GM21390 (cell line): ENCODE measurements around the gene TMEM273.

Source experiments
- ATAC-seq: cut with Tn5 transposase; IDR thresholded peaks from one replicate; pipeline ENCODE4 v1.9.1; 2021; ENCODE audit not compliant: unreplicated experiment

Gene TMEM273

GRCh38 chr10:49119746-49120145 is 68.4 kb downstream of the TMEM273 start:
- ATAC-seq = no peak

DNA sequence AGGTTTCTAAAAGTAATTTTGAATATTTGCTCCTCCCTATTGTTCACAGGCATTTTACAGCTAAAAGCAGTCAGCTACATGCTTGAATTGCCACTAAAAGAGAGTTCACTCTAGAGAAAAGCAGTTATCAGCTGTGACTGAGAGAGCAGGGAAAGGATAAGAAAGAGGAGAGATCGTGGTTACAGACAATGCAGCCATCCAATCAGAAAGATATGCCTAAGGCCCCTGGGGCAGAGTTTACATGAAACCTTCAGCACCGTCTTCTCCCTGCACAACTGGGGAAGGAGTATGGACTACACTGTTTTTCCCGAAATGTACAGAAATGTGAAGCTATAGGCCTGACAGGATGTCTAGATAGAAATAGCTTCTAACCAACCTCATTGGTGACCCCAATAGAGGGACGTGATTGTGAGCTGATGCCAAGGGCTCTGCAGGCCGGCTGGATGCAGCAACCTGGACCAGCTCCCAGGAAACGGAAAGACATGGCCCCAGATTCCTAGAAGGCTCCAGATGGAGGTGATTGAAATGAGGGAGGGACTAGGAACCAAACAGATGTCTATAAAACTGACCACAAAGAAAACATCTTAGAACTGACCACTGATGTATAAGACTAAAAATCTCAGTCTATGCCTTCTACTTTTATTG is 69.6 kb downstream of the TMEM273 start:
- no peak for ATAC-seq

- ATAC-seq = no peak
Observed at GRCh38 chr10:49117376-49118070, 70.7 kb downstream of the TMEM273 start.

GRCh38 chr10:49116509-49117375 is 71.4 kb downstream of the TMEM273 start:
- no peak for ATAC-seq

GRCh38 chr10:49115796-49116508 is 72.2 kb downstream of the TMEM273 start:
- no peak for ATAC-seq

GRCh38 chr10:49115015-49115795 is 73.0 kb downstream of the TMEM273 start, which contains the start of gene VSTM4:
TSS of gene VSTM4 (minus strand) at chr10:49115522. CDS start at chr10:49115485, 37 bp downstream.
- no peak for ATAC-seq

DNA sequence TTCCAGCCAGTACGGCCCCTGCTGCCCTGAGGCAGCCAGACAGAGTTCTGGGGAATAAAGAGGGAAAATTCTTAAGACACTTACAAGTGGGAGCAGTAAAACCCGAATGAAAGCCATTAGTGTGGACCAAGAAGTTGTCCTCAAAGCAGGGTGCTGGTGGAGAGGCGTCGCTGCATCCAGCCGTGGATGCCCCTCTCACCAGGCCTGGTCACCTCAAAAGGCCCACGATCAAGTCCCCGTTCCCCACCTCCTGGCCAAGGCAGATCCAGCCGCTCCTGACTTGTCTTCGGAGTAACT is 73.5 kb downstream of the TMEM273 start:
- ATAC-seq = no peak

DNA sequence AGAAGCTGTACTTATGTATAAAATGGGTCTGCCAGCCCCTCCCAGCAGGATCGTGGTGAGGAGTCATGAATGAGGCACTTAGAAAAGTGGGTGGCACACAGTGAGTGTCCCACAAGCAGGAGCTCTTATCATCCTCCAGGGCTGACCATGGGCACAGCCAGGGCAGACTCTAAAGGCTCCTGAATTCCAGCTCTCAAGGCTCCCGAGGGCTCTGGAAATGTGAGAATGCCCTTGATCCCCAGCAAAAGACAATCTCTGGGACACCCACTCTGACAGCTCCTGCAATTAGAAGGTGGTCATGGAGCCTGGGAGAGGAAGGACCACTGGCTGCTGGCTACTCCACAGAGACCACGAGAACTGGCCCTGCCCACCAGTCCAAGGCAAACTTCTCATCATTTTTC is 74.5 kb downstream of the TMEM273 start:
- ATAC-seq = no peak

DNA sequence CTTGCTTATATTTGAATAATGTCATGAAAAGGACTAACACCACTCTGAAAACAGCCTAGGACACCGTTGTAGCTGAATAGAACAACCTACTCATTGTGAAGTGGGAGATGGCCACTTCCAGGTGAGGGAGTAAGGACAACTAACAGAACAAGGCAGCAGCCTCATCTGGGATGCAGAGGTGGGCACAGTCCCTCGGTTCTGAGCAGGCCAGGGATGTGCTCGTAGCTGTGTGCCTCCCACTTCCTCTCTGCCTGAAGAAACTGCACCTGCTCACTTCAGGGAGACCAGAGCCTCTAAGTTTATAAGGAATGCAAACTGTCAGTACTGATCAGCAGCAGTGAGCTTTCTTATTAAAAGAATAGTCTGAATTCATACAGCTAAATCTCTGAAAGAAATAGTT is 75.3 kb downstream of the TMEM273 start:
- no peak for ATAC-seq

DNA sequence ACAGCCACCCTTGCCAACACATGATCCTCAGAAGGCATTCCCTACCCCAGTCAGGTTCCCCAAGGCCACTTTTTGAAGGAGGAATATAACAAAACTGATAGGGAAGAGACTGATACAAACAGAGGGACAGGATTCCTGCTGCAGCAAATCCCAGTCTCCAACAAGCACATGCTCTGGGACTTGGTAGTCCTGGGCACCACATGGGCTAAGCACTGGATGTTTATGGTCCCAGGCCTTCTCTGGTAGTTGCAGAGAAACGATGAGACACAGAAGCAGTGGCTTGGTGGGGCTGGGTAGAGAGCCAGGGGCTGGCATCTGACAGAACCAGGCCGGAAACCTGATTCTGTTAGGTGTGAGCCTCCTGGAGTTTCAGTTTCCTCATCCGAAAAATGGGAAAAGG is 76.1 kb downstream of the TMEM273 start:
- ATAC-seq = no peak

GRCh38 chr10:49111320-49111698 is 76.9 kb downstream of the TMEM273 start:
- no peak for ATAC-seq

DNA sequence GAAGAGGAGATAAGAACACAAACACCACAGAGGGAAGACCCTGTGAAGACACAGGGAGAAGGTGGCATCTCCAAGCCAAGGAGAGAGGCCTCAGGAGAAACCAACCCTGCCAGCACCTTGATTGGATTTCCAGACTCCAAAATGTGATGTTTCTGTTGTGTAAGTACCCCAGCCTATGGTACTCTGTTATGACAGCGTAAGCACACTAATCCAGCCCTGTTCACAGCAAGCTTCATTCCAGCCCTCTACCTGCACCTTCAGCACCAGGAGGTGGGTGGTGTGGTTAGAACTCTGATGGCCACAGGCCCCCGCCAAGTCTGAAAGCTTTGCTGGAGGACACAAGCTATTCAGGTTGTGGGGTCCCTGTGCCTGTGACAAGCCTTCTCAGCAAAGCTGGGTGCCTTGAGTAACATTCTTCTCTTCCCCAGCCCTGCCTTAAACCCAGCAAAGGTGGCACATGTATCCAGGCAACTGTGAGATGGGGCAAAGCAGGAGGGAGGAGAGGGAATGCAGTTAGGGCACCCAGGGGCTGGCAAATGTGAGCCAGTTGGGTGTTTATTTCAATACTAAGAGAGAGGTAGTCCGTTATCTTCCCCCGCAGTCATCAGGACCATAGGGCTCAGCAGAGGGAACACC is 77.4 kb downstream of the TMEM273 start:
- ATAC-seq = no peak

DNA sequence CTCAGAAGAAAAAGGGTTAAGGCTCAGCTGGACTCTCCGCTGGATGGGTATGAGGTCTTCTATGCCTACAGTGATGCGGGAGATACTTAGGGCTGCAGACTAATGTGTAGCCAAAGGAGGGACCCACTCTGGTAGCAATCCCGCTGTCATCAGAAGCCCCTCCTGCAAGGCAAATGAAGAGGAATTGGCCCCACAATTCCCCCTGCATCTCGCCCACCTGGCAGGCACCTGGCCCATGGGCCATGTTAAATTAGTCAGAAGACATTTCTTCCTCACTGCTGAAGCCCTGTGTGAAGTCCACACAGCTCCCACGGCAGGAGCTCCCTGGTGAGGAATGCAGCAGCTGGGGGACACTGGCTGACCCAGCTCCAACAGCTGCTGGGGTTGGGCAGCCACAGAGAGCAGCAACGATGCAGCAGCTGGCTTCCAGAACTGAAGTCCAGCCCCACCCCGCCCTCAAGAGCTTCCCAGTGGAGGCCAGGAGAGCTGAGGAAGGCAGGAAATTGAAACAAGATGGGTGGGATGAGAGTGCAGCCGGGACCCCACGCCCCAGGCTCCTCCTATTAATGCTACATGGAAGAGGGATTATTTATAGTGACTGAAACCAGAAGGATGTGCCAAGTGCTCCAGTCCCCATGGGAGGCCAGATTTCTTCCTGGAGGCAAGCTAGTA is 78.4 kb downstream of the TMEM273 start:
- no peak for ATAC-seq

- no peak for ATAC-seq
Observed at GRCh38 chr10:49108656-49109055, 79.5 kb downstream of the TMEM273 start.

GRCh38 chr10:49107887-49108267 is 80.3 kb downstream of the TMEM273 start:
- ATAC-seq = no peak

GRCh38 chr10:49107111-49107886 is 80.9 kb downstream of the TMEM273 start:
- ATAC-seq = no peak

DNA sequence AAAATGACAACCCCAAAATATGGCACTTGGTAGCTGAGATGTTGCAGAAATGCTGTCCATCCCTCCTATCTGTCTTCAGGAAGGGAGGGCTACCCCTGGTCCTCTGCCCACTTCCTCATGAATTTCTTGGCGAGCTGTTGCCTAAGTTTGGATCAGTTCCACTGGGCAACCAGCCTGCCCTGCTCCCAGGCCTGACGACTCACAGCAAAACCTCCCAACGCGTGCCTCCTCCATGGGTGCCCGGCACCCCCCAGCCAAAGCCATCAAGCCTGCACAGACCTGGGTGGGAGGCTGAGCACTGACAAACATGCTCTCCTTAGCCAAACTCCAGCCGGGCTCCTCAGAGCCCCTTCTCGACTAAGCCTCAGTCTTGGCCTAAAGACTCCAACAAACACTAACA is 81.7 kb downstream of the TMEM273 start:
- ATAC-seq = no peak

DNA sequence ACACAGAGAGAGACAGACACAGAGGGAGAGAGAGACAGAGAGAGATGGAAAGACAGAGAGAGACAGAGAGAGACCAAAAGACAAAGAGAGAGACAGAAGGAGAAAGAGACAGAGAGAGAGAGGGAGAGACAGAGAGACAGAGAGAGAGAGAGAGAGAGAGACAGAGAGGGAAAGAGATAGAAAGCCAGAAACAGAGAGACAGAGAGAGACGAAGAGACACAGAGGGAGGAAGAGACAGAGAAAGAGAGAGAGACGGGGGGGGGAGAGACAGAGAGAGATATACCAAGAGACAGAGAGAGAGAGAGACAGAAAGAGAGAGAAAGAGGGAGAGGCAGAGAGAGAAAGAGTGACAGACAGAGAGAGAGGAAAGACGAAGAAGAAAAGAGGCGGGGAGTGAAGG is 83.1 kb downstream of the TMEM273 start:
- no peak for ATAC-seq
